Suprapubic skin (tissue), 4 donors: Measurements from ENCODE around the gene PTPRJ.

Experiments used
- CTCF ChIP-seq, 2 donors: fragments of 200-600 bp in 1 of 2; fragments of 450-650 bp in 1 of 2; sonication (generic) in 1 of 2; IDR thresholded peaks; one replicate each; pipeline ENCODE4 v1.5.1; 2016 to 2019; ENCODE audit warnings: antibody characterized with exemption in 2 of 2, mild to moderate bottlenecking in 1 of 2, moderate library complexity in 1 of 2
- POLR2A ChIP-seq, 2 donors: fragments of 450-650 bp; IDR thresholded peaks; one replicate each; pipeline ENCODE4 v1.6.1; 2017; ENCODE audit warnings: antibody characterized with exemption in 2 of 2, mild to moderate bottlenecking in 2 of 2, moderate library complexity in 2 of 2
- POLR2AphosphoS5 ChIP-seq, 3 donors: sonication (generic); formaldehyde crosslinking; IDR thresholded peaks; one replicate each; pipeline ENCODE4 v1.6.1; 2017; ENCODE audit warnings: antibody characterized with exemption in 3 of 3

GRCh38 chr11:48050304-48050703 is 69.9 kb downstream of the PTPRJ start:
- TF ChIP-seq POLR2AphosphoS5 (IDR thresholded peaks at IDR 0.05), result no peak
- TF ChIP-seq POLR2A (IDR thresholded peaks at IDR 0.05), result no peak
- TF ChIP-seq CTCF (IDR thresholded peaks at IDR 0.05), result no peak
